CD4-positive, alpha-beta T cell treated with Interleukin-6 at 100 ng/mL for 8 hours (primary cell): Measurements from ENCODE around the gene PARP11.
"Not testable (repeated sequence)": the region's sequence is repeated elsewhere in the genome, so short reads cannot be mapped to it uniquely, and the experiment has no call there.

Experiments
- DNase-seq: peaks from one replicate; pipeline ENCODE4 v3.0.0-alpha.2; 2020; ENCODE audit warnings: mixed read lengths, low spot score

The PARP11 gene

GRCh38 chr12:3882896-3883564 is 9.8 kb upstream of the PARP11 start:
- peak; percentile 40 for DNase-seq

- DNase-seq = no peak
These were observed 9.2 kb upstream of the PARP11 start for GRCh38 chr12:3882406-3882805.

GRCh38 chr12:3881281-3881950 is 8.2 kb upstream of the PARP11 start:
- no peak for DNase-seq

- DNase-seq = no peak
These were observed 6.6 kb upstream of the PARP11 start for GRCh38 chr12:3879846-3880245.

GRCh38 chr12:3871356-3871755 is 1.8 kb downstream of the PARP11 start:
- DNase-seq = no peak

- DNase-seq = peak; percentile 30
These were observed 3.3 kb downstream of the PARP11 start for GRCh38 chr12:3869865-3870264.

- DNase-seq = no peak
These were observed 3.8 kb downstream of the PARP11 start for GRCh38 chr12:3869433-3869832.

GRCh38 chr12:3863756-3864155 is 9.4 kb downstream of the PARP11 start:
- DNase-seq = no peak

GRCh38 chr12:3842517-3842916 is 30.7 kb downstream of the PARP11 start:
- no peak for DNase-seq

- DNase-seq = no peak
These were observed 31.4 kb downstream of the PARP11 start for GRCh38 chr12:3841783-3842182.

GRCh38 chr12:3840833-3841232 is 32.4 kb downstream of the PARP11 start:
- not testable (repeated sequence) for DNase-seq

- not testable (repeated sequence) for DNase-seq
These were observed 33.5 kb downstream of the PARP11 start for GRCh38 chr12:3839745-3840144.

GRCh38 chr12:3838701-3839548 is 34.3 kb downstream of the PARP11 start:
- DNase-seq = not testable (repeated sequence)

GRCh38 chr12:3838076-3838475 is 35.1 kb downstream of the PARP11 start:
- no peak for DNase-seq

GRCh38 chr12:3837049-3837448 is 36.1 kb downstream of the PARP11 start:
- DNase-seq = no peak

GRCh38 chr12:3836641-3837040 is 36.6 kb downstream of the PARP11 start:
- DNase-seq = no peak

- no peak for DNase-seq
These were observed 37.3 kb downstream of the PARP11 start for GRCh38 chr12:3835914-3836313.

- no peak for DNase-seq
These were observed 38.4 kb downstream of the PARP11 start for GRCh38 chr12:3834774-3835173.

GRCh38 chr12:3833670-3834310 is 39.4 kb downstream of the PARP11 start:
- DNase-seq = no peak

- no peak for DNase-seq
These were observed 40.5 kb downstream of the PARP11 start for GRCh38 chr12:3832738-3833137.

GRCh38 chr12:3828888-3829287 is 44.3 kb downstream of the PARP11 start:
- no peak for DNase-seq

- no peak for DNase-seq
These were observed 45.7 kb downstream of the PARP11 start for GRCh38 chr12:3827301-3828000.
